GM18867 (cell line): ENCODE results near the gene EIF2D.
"Not testable (repeated sequence)": the region's sequence is repeated elsewhere in the genome, so short reads cannot be mapped to it uniquely, and the experiment has no call there.

Experiments used
- ATAC-seq: cut with Tn5 transposase; IDR thresholded peaks from one replicate; pipeline ENCODE4 v1.9.1; 2021; ENCODE audit warnings: mild to moderate bottlenecking, moderate library complexity; ENCODE audit not compliant: unreplicated experiment

Gene EIF2D

DNA sequence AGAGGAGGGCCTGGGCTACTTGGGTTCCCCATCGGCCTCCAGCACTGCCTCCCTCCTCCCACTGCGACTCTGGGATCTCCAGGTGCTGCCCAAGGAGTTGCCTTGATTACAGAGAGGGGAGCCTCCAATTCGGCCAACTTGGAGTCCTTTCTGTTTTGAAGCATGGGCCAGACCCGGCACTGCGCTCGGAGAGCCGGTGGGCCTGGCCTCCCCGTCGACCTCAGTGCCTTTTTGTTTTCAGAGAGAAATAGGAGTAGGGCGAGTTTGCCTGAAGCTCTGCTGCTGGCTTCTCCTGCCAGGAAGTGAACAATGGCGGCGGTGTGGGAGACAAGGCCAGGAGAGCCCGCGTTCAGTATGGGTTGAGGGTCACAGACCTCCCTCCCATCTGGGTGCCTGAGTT is 24.4 kb downstream of the EIF2D start:
- ATAC-seq = no peak

DNA sequence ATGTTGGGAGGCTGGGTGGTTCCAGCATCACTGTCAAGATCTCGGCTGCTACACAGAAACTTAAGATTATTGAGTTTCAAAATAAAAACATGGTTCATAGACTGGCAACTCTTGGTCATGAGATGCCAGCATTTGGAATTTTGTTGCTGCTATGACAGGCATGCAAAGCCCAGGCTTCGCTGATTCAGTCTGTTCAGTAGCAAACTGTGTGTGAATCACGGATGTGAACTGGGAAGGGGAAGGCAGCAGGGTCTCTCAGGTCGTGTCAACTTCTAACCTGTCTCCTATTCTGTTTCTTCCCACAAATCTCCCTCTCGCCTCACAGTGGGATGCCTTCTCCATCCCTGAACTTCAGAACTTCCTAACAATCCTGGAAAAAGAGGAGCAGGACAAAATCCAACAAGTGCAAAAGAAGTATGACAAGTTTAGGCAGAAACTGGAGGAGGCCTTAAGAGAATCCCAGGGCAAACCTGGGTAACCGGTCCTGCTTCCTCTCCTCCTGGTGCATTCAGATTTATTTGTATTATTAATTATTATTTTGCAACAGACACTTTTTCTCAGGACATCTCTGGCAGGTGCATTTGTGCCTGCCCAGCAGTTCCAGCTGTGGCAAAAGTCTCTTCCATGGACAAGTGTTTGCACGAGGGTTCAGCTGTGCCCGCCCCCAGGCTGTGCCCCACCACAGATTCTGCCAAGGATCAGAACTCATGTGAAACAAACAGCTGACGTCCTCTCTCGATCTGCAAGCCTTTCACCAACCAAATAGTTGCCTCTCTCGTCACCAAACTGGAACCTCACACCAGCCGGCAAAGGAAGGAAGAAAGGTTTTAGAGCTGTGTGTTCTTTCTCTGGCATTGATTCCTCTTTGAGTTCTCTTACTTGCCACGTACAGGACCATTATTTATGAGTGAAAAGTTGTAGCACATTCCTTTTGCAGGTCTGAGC is 25.5 kb downstream of the EIF2D start:
- no peak for ATAC-seq

DNA sequence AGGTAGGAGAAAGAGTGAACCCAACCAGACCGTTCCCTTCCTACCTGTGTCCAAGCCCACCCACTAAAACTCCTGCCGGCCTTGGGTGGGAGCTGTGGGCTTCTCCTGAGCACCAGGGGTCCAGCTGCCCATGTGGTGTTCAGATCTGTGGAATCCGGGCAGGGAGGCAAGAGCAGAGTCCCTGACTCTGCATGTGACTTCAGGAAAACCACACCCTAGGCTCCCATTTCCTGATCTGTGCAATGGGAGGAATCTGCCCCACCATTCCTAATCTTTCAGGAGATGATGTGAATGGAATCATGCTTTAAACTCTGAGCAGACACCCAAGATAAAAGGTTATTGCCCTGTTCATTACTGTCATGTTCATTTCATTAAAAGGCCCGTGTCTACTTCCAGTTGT is 27.6 kb downstream of the EIF2D start:
- ATAC-seq = no peak

DNA sequence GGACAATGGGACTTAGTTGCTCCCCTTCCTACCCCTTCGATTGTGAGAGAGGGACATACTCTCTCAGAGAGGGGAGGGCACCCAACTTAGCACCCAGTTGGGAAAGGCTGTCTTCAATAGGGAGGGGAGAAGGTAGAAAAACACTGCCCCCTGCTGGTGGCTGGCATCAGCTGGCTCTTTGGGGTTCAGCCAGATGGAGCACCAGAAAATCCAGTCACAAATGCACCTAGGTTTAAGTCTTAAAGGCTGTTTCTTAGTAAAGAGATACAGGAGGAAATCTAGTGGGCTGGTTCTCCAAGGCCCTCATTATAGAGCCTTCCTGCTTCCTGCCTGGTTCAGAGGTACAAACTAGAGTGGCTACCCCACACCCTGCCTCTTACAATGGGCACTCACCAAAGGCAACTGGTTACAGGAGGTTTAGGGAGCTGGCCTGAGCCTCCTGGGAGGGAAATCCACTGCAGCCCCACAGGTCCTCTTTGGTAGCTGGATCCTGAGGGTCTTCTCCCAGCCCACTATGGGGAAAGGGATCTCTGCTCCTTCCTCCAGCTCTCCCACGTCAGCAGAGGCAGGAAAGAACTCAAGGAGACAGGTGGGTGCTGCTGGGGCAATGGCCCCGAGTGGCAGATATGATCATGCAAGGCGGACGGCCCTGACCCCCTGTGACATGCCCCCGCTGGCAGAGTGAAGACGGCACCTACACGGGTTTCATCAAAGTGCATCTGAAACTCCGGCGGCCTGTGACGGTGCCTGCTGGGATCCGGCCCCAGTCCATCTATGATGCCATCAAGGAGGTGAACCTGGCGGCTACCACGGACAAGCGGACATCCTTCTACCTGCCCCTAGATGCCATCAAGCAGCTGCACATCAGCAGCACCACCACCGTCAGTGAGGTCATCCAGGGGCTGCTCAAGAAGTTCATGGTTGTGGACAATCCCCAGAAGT is 28.3 kb downstream of the EIF2D start:
- ATAC-seq = no peak

DNA sequence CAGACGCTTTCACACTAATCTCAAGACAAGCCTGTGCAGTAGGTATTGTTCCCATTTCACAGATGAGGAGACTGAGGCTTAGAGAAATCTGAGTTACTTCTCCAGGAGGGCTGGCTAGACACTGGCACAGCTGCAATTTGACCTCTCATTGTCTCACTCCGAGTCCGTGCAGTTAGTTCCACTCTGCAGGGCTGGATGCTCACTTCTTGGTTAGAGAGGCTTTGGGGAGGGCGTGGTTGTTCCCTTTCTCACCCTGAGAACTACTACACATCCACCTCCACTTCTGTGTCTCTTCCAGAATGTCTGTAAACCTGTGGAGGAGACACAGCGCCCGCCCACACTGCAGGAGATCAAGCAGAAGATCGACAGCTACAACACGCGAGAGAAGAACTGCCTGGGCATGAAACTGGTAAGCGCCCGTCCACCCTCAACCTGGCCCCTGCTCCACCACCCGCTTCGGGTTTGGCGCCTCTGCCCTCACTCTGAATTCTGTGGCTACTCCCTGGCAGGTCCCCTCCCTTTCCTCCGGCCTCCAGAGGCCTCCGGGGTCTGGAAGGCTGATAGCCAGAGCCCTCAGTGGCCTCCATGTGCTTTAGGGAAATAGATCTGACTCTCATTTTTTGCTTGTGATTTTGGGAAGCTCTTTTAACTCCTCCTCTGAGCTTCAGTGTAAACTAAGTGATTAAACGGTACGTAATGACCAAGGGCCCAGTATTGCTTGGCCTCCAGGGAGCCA is 29.1 kb downstream of the EIF2D start:
- no peak for ATAC-seq

DNA sequence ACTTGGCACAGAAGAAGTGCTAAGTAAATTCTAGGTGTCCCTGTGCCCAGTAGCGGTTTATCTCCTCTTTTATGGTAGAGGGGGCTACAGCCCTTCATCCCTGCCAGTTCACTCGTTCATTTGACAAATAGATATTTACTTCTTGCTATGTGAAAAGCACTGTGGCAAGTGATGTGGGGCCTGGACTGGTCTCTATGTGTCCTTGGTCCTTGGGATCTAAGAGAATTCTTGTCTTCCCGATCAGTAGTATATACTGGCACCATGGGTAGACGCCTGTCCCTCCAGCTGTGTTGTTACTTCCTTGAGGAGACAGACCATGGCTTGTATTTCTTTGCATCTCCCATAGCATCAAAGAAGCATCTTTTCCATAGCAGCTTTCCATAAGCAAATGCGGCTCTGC is 29.7 kb downstream of the EIF2D start:
- ATAC-seq = no peak

DNA sequence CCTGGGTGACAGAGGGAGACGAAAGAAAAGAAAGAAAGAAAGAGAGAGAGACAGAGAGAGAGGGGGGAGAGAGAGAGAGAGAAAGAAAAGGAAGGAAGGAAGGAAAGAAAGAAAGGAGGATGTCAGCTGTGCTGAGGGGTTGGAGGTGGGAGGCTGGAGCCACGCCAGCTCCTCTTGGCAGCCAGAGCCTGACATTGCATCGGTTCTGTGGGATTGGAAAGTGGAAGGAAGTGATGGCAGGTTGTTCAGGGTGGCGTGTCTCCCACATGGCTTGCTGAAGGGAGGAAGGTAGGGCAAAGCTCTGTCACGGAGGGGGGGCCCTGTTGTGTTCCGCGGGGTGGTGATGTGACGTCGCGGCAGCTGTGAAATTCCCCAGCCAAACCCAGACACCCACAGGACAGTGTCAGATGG is 30.7 kb downstream of the EIF2D start:
- ATAC-seq = no peak

DNA sequence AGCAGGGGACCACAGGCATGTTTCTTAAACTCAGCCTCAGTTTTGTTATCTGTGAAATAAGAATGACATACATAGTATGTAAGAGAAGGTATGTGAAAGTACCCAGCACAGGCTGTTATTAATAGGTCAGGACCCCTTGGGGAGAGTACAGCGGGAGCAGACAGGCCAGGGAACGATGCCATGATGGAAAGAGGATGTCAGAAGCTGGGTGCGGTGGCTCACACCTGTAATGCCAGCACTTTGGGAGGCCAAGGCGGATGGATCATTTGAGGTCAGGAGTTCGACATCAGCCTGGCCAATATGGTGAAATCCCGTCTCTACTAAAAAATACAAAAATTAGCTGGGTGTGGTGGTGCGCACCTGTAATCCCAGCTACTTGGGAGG is 31.2 kb downstream of the EIF2D start:
- not testable (repeated sequence) for ATAC-seq

DNA sequence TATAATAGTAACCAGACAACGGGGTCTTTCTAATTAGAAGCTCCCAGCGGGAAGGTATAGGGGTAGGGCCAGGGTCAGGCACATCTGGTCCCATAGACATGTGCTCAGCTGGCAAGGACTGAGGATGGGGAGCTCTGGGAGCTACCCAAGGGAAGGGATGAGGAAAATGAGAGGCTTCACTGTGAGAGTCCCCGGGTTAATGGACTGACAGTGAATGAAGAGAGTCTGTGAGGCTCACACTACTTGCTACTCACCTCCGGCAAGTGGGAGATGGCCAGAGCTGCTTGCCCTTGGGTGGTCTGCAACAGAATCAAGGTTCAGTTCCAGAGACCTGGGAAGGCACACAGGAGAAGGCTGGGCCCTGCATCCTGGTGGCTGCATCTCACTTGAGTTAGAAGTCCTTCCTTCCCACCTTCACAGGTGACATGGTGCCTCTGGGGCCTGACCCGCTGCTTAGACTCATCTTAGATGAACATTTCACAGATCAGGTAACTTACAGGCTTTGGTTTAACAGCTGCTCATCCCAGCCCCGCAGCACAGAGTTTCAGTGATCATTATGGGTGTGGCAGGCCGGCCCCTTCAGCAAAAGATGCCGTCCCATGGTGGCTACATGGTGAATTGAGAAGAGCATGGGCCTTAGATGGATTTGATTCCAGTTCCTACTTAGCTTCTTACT is 31.7 kb downstream of the EIF2D start:
- ATAC-seq = no peak

DNA sequence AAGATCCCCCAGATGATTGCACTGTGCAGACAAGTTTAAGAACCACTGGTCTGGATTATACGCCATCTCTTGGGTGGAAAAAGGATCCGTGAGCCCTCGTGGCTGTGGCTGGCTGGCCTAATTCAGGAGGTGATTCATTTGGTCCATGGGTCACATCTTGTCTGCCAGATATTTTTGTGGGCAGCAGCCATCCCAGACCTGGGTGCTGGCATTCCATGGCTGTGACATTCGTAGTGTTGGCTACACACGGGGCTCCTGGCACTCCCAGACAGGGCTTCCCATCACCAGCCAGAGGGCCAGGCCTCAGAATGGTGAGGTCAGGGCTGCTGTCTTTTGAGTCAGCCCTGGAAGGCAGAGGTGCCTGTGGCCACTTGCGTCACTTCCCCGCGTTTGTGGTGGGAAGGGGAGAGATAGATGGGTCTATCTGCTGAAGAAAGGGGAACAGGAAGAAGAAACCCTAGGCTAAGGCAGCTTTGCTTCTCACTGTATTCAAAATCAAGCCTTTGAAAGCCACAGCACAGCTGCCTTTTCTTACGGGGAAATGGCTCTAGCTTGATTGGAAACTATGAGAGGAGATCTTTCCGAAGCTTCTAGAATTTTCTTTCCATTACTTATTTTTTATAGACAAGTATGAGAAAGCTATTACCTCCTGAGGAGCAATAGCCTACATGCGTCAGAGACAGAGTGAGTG is 32.4 kb downstream of the EIF2D start:
- peak; percentile 84 for ATAC-seq

DNA sequence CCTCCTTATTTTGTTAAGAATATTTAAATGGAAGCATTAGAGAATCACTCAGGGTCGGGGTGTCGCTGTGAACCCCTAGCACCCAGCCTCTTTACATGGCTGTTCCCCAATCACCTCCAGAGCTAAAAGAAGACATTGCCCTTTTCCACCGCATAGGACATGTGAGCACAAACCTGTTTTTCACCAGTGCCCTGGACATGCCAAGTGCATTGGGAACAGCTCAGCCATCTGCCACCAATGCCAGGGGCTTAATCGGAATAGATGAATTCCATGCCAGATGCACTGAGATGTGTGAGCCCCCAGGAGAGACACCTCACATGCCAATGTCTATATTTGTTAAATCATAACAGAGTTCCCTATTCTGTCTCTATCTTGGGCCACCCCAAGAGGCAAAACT is 33.3 kb downstream of the EIF2D start:
- no peak for ATAC-seq

DNA sequence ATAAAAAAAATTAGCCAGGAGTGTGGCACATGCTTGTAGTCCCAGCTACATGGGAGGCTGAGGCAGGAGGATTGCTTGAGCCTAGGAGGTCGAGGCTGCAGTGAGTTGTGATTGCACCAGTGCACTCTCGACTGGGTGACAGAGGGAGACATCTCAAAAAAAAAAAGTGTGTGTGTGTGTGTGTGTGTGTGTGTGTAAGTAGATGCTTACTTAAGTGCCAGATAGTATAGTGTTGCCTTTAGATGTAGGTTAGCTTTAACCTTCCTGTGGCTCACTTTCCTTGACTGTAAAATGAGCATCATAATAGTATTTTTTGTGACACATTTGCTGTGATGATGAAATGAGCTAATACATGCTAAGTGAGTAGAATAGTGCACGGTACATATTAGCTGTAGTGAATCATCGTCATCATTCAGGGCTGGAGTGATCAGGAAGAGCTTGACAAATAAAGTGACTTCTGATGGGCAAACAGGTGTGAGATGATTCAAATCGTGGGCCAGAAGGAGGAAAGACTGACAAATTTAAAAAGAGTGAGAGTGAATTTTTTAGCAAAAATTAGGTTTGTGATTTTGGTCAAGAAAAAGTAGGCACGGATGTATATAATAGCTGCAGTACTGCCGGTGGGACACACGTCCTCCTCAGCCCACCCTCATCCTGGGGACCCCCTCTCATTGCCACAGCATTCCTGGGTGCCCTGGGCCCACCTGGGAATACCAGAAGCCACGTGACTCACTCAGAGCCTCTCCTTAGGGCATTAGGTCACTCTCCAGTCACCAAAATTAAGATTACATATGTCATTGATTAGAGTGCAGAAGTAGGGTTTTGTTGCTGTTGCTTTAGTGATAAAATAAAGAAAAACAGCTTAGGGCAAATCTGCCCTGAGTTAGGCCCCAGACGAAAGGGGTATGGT is 33.9 kb downstream of the EIF2D start:
- ATAC-seq = no peak

DNA sequence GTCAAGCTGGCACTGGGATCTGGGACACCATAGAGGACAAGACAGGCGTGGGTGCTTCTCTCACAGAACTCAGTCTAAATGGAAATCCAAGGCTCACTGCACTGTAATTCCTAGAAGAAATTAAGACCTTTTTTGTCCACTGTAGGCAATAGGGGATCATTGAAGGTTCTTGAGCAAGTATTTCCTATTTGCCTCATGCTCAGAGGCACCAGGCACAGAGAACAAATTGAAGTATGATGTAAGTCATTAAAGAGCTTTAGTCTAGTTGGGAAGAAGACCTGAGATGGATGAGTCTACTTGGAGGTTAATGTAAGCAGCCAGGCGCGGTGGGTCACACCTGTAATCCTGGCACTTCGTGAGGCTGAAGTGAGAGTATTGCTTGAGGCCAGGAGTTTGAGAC is 34.6 kb downstream of the EIF2D start:
- ATAC-seq = no peak

DNA sequence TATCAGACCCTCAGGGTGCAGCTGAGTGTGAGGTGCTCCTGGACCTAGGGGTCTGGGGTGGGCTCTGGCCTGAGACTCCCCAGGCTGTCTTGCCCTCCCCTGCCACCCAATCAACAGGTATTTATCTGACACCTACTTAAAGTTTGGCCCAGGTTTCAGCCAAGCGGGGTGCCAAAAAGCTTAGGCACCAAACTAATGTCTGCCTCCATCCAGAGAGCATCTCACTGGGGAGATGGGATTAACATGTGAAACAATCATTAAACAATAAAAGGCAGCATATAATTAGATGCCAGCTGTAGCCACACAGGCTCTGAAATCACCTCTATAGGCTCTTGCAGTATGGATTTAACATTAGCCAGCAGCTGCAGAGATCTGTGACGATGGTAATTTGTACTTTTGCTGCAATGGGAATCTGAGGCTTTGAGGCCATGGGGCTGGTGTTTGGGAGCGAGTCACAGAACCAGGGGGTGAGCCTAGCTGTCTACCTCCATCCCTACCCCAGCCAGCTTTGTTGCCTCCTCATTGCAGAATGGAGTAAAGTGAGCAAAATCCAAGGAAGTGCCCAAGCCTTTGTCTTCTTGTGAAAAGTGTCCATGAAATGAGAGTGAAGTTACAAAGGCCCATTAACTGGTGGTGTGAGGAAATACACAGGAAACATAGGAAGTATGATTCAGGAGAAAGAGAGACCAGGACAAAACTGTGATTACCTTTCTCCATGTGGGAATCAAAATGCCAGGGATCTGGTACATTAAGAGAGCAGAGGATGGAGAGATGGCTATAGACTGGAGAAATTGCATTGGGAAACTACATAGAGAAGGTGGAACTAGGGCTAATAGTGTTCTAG is 36.1 kb downstream of the EIF2D start:
- no peak for ATAC-seq

DNA sequence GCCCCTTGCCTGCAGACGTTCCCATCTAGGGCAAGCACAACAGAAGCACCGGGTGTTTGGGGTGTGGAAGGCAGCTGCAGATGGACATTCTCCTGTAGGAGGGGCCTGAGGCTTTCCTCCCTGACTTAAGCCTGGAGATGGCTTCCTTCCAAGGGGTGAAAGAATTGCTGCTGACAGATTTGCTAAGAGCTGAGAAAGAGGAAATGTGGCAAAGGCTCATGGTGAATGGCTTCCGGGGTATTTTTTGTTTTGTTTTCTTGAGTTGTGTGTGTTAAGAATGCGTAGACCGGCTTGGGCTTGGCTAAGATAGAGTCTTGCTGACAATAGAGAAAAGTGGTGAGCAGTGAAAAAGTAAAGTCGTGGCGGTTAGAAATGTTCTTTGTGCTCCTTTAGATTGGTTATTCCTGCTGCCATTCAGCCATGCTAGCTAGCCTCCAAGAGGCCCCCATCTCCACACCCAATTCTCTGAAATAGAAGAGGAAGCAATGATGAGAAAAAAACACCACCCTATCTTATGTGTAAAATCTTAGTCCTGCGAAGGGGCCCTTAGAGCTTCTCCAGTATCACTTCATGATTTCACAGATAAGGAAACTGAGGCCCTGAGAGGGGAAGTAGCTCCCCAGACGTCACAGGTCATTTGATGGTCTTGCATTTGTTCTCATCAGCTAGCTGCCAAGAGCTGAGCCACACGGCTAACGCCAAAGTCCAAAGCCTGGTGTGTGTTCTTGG is 36.9 kb downstream of the EIF2D start:
- ATAC-seq = no peak

DNA sequence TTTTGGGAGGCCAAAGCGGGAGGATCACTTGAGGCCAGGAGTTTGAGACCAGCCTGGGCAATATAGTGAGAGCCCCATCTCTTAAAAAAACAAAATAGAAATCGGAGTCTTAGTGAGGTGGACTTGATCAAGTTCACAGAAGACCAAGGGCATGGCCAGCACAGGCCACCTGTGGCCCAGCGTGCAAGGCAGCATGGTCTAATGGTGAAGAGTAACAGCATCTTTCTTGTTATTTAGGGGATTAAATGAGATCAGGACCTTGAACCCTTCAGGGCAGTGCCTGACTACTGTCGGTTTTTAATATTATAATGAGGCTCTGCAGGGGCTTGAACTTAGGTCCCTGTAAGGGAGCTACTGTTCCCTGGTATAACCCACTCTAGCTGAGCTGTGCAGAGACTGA is 38.5 kb downstream of the EIF2D start:
- ATAC-seq = no peak

DNA sequence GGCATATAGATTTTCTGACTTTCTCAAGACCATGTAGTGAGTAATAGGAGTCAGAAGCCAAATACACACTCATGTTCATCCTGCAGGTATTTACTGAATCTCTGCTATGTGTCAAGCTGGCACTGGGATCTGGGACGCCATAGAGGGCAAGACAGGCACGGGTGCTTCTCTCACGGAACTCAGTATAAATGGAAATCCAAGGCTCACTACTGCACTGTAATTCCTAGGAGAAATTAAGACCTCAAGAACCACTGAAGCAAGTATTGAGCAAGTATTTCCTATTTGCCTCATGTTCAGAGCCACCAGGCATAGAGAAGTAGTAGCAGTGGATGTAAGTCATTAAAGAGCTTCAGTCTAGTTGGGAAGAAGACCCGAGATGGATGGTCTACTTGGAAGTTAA is 38.9 kb downstream of the EIF2D start:
- no peak for ATAC-seq
